GM21529 (cell line): Measurements from ENCODE around the gene ITGA3.

Source experiments
- ATAC-seq: cut with Tn5 transposase; IDR thresholded peaks from one replicate; pipeline ENCODE4 v1.9.1; 2021; ENCODE audit not compliant: unreplicated experiment

The ITGA3 gene

GRCh38 chr17:50090971-50091917, 35.3 kb downstream of the ITGA3 start:
- no peak for ATAC-seq

GRCh38 chr17:50091918-50092285, 36.0 kb downstream of the ITGA3 start:
- ATAC-seq = no peak

- no peak for ATAC-seq
Observed at GRCh38 chr17:50093246-50093645, 37.3 kb downstream of the ITGA3 start.

GRCh38 chr17:50093807-50094206, 37.9 kb downstream of the ITGA3 start:
- no peak for ATAC-seq

- ATAC-seq = no peak
Observed at GRCh38 chr17:50094243-50094752, 38.4 kb downstream of the ITGA3 start.

- peak; percentile 88 for ATAC-seq
Observed at GRCh38 chr17:50094753-50095619, 39.1 kb downstream of the ITGA3 start, which contains the start of gene PDK2. TSS of gene PDK2 (plus strand) at chr17:50095351. CDS start at chr17:50095436, 85 bp downstream.

GRCh38 chr17:50095626-50096037, 39.7 kb downstream of the ITGA3 start:
- ATAC-seq = no peak

GRCh38 chr17:50096092-50096491, 40.2 kb downstream of the ITGA3 start:
- ATAC-seq = no peak

- no peak for ATAC-seq
Observed at GRCh38 chr17:50096758-50097157, 40.8 kb downstream of the ITGA3 start.

GRCh38 chr17:50097455-50097854, 41.5 kb downstream of the ITGA3 start:
- ATAC-seq = no peak

- no peak for ATAC-seq
Observed at GRCh38 chr17:50097926-50098325, 42.0 kb downstream of the ITGA3 start.

- ATAC-seq = no peak
Observed at GRCh38 chr17:50098583-50098982, 42.7 kb downstream of the ITGA3 start.

- no peak for ATAC-seq
Observed at GRCh38 chr17:50099003-50099402, 43.1 kb downstream of the ITGA3 start.

GRCh38 chr17:50100480-50100883, 44.6 kb downstream of the ITGA3 start:
- no peak for ATAC-seq

GRCh38 chr17:50100921-50101345, 45.0 kb downstream of the ITGA3 start:
- no peak for ATAC-seq

GRCh38 chr17:50101346-50102163, 45.6 kb downstream of the ITGA3 start:
- no peak for ATAC-seq

GRCh38 chr17:50102164-50102991, 46.5 kb downstream of the ITGA3 start:
- no peak for ATAC-seq

GRCh38 chr17:50103252-50103651, 47.3 kb downstream of the ITGA3 start:
- ATAC-seq = no peak

GRCh38 chr17:50103941-50104340, 48.0 kb downstream of the ITGA3 start:
- no peak for ATAC-seq

GRCh38 chr17:50105811-50106210, 49.9 kb downstream of the ITGA3 start:
- no peak for ATAC-seq
